Measurements from ENCODE around the gene COTL1. TPM values are rescaled to one million over a fixed set of nuclear protein-coding genes. Genes with fewer than 3 reads are reported as not detected.

The COTL1 gene
- polyA plus RNA-seq, 2 of the 4 experiments (the other 2 are of a cell fraction): 89.7 to 372 TPM

GRCh38 chr16:84520725-84521496 lies 97.0 kb downstream of the COTL1 start:
- WGBS (ENCODE audit: missing lambda C conversion rate): 70% methylated on average over 17 of the region's 17 CpGs
- ChIA-PET CTCF (interaction anchor here (0.8 to 20.3 kb wide), 7 partner anchors 9 to 122 kb away, joined by 3 to 284 read pairs (median 9); partner anchors contain the start of genes COTL1 and MEAK7), POLR2A (no interaction called here)
- Histone ChIP-seq H3K4me3 (no peak overlapping the region), H3K9me3 (no peaks in the 10 kb centered on the region), H3K4me2 (no peak overlapping the region), H3K4me1 (no peaks in the 10 kb centered on the region), H3K27ac (no peak overlapping the region)
- TF ChIP-seq HDAC2 (IDR thresholded peaks at IDR 0.05): no peak
- no peak for FAIRE-seq
- DNase-seq (ENCODE audit: low read depth in 1 of 2, low spot score in 1 of 2): no peak
- no peak; a peak in 1 of 6 replicates for ATAC-seq

- 85% methylated on average over 11 of the region's 11 CpGs for WGBS (ENCODE audit: missing lambda C conversion rate)
- ChIA-PET POLR2A (no interaction called here), CTCF (interaction anchor here (1.0 to 20.3 kb wide), 7 partner anchors 8 to 206 kb away, joined by 3 to 284 read pairs (median 12); partner anchors contain the start of genes COTL1 and MEAK7)
Observed at GRCh38 chr16:84519855-84520254, 98.0 kb downstream of the COTL1 start.

GRCh38 chr16:84518804-84519341 lies 99.0 kb downstream of the COTL1 start:
- CTCF ChIA-PET: interaction anchor here (0.7 to 20.3 kb wide), 7 partner anchors 7 to 332 kb away, joined by 3 to 284 read pairs (median 12); partner anchors contain the start of genes COTL1 and MEAK7
- 80% methylated on average over 17 of the region's 17 CpGs for WGBS (ENCODE audit: missing lambda C conversion rate)
- Histone ChIP-seq H3K4me3 (no peak overlapping the region), H3K9me3 (no peaks in the 10 kb centered on the region), H3K27ac (peak overlapping the region in 1 of 2 experiments; percentile 34; a peak in 1 of 6 replicates), H3K4me2 (no peak overlapping the region), H3K4me1 (no peaks in the 10 kb centered on the region)
- no peak for ATAC-seq
- POLR2A ChIA-PET: interaction anchor here (0.7 kb wide), 1 partner anchor 335 kb away, joined by 4 read pairs; no protein-coding TSS in a partner anchor
- no peak for DNase-seq (ENCODE audit: low read depth in 1 of 2, low spot score in 1 of 2)
- FAIRE-seq: no peak
- TF ChIP-seq KDM5A (IDR thresholded peaks at IDR 0.05) (no peak), MAZ (IDR thresholded peaks at IDR 0.05; ENCODE audit: borderline replicate concordance, low read depth, low read length) (no peak), MAX (IDR thresholded peaks at IDR 0.05) (no peak), ZFP36 (IDR thresholded peaks at IDR 0.05; ENCODE audit: borderline replicate concordance, partially characterized antibody) (no peak), RNF2 (IDR thresholded peaks at IDR 0.05; ENCODE audit: borderline replicate concordance, low read depth) (no peak), TP53 (CRISPR knock-in tag; IDR thresholded peaks at IDR 0.05) (no peak), USF2 (IDR thresholded peaks at IDR 0.05) (no peak), HES2 (IDR thresholded peaks at IDR 0.05) (no peak), EHF (CRISPR knock-in tag; IDR thresholded peaks at IDR 0.05) (no peak), ESRRA (IDR thresholded peaks at IDR 0.05; ENCODE audit: borderline replicate concordance, low read length) (no peak)

More at GRCh38 chr16:84519855-84520254, 98.0 kb downstream of the COTL1 start:
- TF ChIP-seq ZNF302 (CRISPR knock-in tag; IDR thresholded peaks at IDR 0.05) (no peak), ZFP36 (IDR thresholded peaks at IDR 0.05; ENCODE audit: borderline replicate concordance, partially characterized antibody) (no peak), RCOR1 (IDR thresholded peaks at IDR 0.05; ENCODE audit: low read depth, low read length) (no peak), MAZ (IDR thresholded peaks at IDR 0.05; ENCODE audit: borderline replicate concordance, low read depth, low read length) (no peak), CHD2 (IDR thresholded peaks at IDR 0.05; ENCODE audit: low read length, partially characterized antibody) (no peak), CBX2 (IDR thresholded peaks at IDR 0.05; ENCODE audit: borderline replicate concordance, low read depth) (no peak), MAFK (IDR thresholded peaks at IDR 0.05; ENCODE audit: partially characterized antibody) (no peak), JUNB (IDR thresholded peaks at IDR 0.05) (no peak), CHD4 (IDR thresholded peaks at IDR 0.05; ENCODE audit: borderline replicate concordance) (no peak), PBX3 (IDR thresholded peaks at IDR 0.05) (no peak), ELK1 (IDR thresholded peaks at IDR 0.05; ENCODE audit: low read depth, low read length) (no peak), HOXB5 (CRISPR knock-in tag; IDR thresholded peaks at IDR 0.05) (no peak), NR3C1 (IDR thresholded peaks at IDR 0.05) (no peak), FOXS1 (CRISPR knock-in tag; IDR thresholded peaks at IDR 0.05) (no peak), TFCP2L1 (CRISPR knock-in tag; IDR thresholded peaks at IDR 0.05) (no peak), ATOH8 (CRISPR knock-in tag; IDR thresholded peaks at IDR 0.05; ENCODE audit: low read depth) (no peak)
- Histone ChIP-seq H3K4me2 (no peak overlapping the region), H3K27ac (no peak overlapping the region), H3K4me3 (no peak overlapping the region), H3K4me1 (no peaks in the 10 kb centered on the region), H3K9me3 (no peaks in the 10 kb centered on the region)
- FAIRE-seq (no peak), ATAC-seq (no peak), DNase-seq (ENCODE audit: low read depth in 1 of 2, low spot score in 1 of 2) (no peak)

All from A549 (cell line).